ENCODE data around the gene LSM3. TPM values are rescaled to one million over a fixed set of nuclear protein-coding genes. Genes with fewer than 3 reads are reported as not detected.
A peak's percentile ranks its signal among the peaks of the same experiment; 100 is the strongest.

The LSM3 gene
- polyA plus RNA-seq, 5 donors: 13.4 to 18.9 (median 16.2) TPM

DNA sequence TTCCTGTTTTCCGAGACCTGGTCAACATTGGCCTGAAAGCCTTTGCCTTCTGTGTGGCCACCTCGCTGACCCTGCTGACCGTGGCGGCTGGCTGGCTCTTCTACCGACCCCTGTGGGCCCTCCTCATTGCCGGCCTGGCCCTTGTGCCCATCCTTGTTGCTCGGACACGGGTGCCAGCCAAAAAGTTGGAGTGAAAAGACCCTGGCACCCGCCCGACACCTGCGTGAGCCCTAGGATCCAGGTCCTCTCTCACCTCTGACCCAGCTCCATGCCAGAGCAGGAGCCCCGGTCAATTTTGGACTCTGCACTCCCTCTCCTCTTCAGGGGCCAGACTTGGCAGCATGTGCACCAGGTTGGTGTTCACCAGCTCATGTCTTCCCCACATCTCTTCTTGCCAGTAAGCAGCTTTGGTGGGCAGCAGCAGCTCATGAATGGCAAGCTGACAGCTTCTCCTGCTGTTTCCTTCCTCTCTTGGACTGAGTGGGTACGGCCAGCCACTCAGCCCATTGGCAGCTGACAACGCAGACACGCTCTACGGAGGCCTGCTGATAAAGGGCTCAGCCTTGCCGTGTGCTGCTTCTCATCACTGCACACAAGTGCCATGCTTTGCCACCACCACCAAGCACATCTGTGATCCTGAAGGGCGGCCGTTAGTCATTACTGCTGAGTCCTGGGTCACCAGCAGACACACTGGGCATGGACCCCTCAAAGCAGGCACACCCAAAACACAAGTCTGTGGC is 36.8 kb upstream of the LSM3 start:
- no peak for DNase-seq

GRCh38 chr3:14142567-14143270 is 35.9 kb upstream of the LSM3 start:
- no peak for DNase-seq

DNA sequence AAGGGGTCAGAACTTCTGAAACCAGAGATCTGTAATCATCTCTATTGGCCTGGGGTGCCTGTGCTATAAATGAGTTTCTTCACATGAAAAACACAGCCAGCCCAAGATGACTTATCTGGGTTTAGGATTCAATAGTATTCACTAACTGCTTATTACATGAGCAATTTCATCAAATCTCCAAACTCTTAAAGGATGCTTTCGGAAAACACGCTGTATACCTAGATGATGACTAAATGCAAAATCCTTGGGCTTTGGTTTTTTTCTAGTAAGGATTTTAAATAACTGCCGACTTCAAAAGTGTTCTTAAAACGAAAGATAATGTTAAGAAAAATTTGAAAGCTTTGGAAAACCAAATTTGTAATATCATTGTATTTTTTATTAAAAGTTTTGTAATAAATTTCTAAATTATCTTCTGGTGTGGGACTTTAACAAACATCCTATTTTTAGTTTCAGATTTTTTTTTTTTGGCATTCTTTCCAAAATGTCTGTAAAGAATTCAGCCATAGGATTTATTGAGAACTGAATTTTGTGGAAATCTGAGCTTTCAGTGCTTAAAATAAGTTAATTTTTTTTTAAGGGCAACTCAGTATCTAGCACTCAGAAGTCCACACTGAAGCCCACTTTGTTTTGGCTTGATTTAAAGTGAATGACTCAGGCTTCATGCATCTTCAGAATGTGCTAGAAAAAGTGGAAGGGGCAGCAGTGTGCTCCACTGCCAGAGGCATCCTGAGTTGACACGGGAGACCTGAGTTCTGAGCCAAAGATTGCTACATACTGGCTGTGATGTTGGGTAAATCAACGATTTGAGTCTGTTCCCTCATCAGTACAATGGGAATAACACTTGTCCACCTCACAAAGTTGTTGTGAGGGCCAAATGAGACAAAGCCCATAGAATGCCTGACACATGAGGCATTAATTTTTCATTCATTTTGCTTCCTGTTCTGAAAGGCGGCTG is 35.1 kb upstream of the LSM3 start:
- peak; percentile 64 to 75 for DNase-seq

GRCh38 chr3:14144423-14145075 is 34.1 kb upstream of the LSM3 start:
- DNase-seq: peak; percentile 90 to 95

GRCh38 chr3:14145236-14145635 is 33.4 kb upstream of the LSM3 start:
- DNase-seq: no peak

GRCh38 chr3:14145670-14146380 is 32.8 kb upstream of the LSM3 start:
- DNase-seq: no peak

DNA sequence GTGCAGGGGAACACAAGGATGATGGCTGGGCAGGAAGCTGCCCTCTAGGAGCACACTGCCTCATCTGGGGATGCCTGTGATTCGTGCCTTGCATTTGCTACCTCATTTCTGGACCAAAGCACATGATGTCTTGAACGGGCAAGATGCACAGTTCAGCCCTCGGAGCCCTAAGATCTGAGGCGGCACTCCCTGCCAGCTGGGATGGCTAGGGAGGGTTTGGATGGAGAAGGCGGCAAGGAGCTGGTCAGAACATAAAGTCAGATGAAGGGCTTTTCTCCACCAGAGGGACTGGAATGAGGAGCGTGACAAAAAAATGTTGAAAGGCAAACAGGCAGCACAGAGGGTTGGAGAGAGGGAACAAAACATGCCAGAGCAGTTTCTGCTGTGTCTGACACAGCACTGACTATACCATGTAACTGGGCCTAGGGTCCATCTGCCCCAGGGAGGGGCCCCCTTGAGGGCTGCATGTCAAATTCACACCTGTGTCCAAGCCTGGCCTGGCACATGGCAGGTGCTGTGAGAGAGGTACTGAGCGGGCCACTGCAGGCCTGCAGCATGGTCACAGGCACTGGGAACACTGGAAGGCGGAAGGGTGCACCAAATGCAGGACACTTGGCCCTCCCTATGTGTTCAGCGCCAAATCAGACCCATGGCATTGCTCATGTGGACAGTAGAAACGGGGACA is 32.1 kb upstream of the LSM3 start:
- DNase-seq: no peak

DNA sequence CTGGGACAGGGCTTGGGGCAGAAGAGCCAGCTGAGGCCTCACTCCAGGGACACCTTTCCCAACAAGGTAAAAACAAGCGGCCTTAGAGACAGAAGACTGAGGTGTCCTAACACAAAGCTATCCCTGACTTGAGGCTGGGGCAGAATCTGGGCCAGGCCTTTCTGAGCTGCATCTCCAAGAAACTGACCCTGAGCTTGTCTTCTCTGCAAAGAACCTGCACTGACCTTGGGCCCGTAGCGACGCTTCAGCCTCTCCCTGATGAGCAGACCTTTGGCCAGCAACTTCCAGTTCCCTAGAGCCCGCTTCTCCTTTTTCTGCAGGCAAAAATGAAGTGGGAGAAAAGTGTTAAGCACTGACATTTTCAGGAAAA is 31.6 kb upstream of the LSM3 start:
- DNase-seq: no peak

DNA sequence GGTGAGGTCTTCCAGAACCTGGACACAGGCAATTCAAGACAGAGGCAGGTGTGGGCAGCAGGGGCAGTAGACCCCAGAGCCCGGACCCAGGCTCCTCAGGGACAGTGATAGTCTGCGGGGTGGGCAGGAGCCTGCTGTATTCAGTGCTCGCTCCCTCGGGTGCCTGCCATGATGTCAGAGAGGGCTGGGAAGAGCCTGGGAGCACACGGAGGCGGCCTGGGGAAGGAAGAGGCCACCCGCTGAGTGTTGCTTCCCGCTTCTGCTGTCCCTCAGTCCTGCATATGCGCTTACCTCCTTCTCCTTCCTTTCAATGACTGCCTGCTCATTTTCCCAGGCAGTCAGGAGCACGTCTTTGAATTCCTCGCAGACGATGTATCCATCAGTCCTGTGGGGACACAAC is 31.0 kb upstream of the LSM3 start:
- no peak for DNase-seq

GRCh38 chr3:14148041-14148985 is 30.3 kb upstream of the LSM3 start:
- DNase-seq: no peak

- DNase-seq: no peak
These were observed 28.5 kb upstream of the LSM3 start for GRCh38 chr3:14150078-14150477.

GRCh38 chr3:14150491-14151230 is 28.0 kb upstream of the LSM3 start:
- no peak for DNase-seq

DNA sequence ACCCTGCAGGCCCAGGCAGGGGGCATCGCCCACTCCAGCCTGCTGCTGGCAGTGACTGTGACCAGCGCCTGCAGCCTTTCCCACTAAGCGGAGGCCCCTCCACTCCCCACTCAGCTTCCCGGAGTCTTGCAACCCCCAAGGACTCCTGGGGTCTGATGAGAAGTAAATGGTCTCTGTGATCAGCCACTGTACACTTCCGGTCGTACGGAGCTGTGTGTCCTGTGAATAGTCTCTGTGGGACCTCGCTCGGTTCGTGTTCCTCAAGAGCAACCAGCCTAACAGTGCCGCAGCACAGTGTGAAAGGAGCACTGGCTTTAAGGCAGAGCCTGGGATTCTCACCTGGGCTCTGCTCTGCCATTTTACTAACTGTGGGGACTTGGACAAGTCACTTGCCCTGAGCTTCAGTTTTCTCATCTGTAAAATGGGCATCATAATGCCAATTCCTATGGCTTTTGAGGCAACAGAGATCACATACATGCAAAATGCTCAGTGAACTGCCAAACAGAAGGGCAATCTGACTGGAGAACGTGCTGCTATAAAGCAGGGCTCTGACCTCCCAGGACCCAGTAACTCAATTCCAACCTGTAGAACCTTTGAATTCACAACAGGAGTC is 27.0 kb upstream of the LSM3 start:
- no peak for DNase-seq

DNA sequence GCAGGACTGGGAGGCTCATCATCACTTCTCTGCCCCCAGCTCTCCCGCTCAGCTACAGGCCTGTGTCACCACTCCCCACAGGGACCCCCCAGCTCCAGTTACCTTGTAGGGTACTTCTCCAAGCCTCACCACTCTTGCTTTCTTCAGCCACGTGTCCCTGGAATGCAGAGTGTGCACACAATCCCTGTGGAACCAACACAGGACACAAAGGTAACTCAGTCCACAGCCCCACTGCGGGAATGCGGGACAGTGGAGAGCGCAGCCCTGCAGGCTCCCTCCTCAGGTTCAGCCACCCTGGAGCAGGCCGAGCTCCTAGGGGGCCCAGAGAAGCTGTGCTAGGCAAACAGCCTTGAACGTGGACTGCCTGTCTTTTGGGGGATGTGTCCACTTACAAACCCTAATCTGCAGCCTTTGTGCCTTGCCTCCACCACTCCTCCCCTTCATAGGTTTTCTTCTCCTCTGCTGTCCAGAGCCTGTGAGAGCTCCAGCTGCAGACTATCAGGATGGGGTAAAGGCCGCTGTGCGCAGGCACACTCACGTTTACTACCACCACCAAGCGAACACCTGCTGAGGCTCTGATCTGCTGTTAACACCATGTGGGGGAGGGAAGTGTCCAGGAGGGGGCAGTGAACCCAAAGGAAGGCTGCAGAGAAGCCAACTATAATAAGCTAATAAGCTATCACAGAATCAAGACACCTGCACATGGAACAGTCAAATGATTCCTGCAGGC is 26.2 kb upstream of the LSM3 start:
- no peak for DNase-seq

DNA sequence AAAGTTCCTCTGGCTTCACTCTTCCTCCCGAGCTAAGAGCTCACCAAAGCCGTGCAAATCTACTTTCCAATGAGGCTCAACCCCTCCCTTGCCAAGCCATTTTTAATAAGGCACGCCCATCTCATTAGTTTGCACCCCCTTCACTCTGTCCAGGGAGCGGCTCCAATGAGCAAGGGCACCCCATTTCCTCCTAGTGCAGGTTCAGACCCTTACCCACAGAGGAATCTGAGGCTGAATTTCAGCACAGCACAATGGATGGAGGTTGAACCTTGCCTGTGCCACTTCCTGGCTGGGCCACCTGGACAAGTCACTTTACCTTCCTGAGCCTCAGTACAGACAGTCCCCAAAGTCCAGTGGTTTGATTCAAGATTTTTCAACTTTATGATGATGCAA is 25.7 kb upstream of the LSM3 start:
- no peak for DNase-seq

- no peak for DNase-seq
These were observed 25.0 kb upstream of the LSM3 start for GRCh38 chr3:14153663-14154062.

- DNase-seq: no peak
These were observed 24.3 kb upstream of the LSM3 start for GRCh38 chr3:14154276-14154675.
